GM18873 (cell line): ENCODE results near the gene AKR1E2.

Experiments
- ATAC-seq: cut with Tn5 transposase; IDR thresholded peaks from one replicate; pipeline ENCODE4 v1.9.1; 2021; ENCODE audit warnings: mild to moderate bottlenecking, moderate library complexity, moderate number of reproducible peaks; ENCODE audit not compliant: unreplicated experiment, low FRiP score

The AKR1E2 gene

GRCh38 chr10:4888236-4888635 lies 62.2 kb downstream of the AKR1E2 start:
- no peak for ATAC-seq

GRCh38 chr10:4889959-4890358 lies 64.0 kb downstream of the AKR1E2 start:
- ATAC-seq = no peak

GRCh38 chr10:4892681-4893080 lies 66.7 kb downstream of the AKR1E2 start:
- no peak for ATAC-seq

GRCh38 chr10:4894335-4894734 lies 68.3 kb downstream of the AKR1E2 start:
- no peak for ATAC-seq
